Prostate gland (tissue), 2 donors: Measurements from ENCODE around the gene PCLO.

Experiments
- POLR2AphosphoS5 ChIP-seq: sonication (generic); formaldehyde crosslinking; IDR thresholded peaks from one replicate; pipeline ENCODE4 v1.6.1; 2017; ENCODE audit warnings: antibody characterized with exemption
- TF ChIP-seq, protein P1 (sequence below), 4 experiments: fragments of 200-600 bp in 2 of 4; fragments of 450-650 bp in 2 of 4; sonication (generic) in 2 of 4; IDR thresholded peaks; 1 replicate in 3 of 4; 2 replicates in 1 of 4; pipeline ENCODE4 v1.5.1; 2016 to 2019; ENCODE audit warnings: antibody characterized with exemption in 4 of 4, mild to moderate bottlenecking in 2 of 4, moderate library complexity in 2 of 4

DNA sequence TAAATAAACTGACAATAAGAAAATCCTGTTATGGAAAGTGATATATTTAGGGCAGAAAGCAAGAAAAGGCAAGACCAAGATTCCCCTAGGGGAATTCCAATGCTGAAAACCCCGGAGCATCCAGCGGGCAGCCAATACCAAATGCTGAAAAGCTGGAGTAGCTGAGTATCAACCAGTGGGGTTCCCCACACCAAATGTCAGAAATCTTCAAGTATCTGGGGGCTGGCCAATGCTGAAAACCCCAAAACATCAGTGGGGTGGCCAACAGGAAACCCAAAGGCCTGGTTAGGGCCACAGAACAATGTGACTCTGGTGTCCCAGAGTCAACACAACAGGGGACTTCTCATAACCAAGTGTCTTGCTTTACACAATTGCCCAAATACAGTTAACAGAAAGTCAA lies 447.3 kb downstream of the PCLO start:
- TF ChIP-seq, protein P1, sequence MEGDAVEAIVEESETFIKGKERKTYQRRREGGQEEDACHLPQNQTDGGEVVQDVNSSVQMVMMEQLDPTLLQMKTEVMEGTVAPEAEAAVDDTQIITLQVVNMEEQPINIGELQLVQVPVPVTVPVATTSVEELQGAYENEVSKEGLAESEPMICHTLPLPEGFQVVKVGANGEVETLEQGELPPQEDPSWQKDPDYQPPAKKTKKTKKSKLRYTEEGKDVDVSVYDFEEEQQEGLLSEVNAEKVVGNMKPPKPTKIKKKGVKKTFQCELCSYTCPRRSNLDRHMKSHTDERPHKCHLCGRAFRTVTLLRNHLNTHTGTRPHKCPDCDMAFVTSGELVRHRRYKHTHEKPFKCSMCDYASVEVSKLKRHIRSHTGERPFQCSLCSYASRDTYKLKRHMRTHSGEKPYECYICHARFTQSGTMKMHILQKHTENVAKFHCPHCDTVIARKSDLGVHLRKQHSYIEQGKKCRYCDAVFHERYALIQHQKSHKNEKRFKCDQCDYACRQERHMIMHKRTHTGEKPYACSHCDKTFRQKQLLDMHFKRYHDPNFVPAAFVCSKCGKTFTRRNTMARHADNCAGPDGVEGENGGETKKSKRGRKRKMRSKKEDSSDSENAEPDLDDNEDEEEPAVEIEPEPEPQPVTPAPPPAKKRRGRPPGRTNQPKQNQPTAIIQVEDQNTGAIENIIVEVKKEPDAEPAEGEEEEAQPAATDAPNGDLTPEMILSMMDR (IDR thresholded peaks at IDR 0.05), result no peak
- no peak for TF ChIP-seq POLR2AphosphoS5
